Osteoblast (primary cell): ENCODE data around the gene SLC28A1. TPM values are rescaled to one million over a fixed set of nuclear protein-coding genes. Genes with fewer than 3 reads are reported as not detected.

Experiments
- DNase-seq: peaks from one replicate; pipeline ENCODE4 v3.0.0; 2011; ENCODE audit warnings: low spot score, mixed read lengths; ENCODE audit not compliant: insufficient read length; ENCODE audit errors: missing footprints
- H2AFZ ChIP-seq: 2 replicates; pipeline ENCODE4 v1.6.0; 2011; ENCODE audit warnings: mild to moderate bottlenecking, low read length
- H3K27ac ChIP-seq: 2 replicates; pipeline ENCODE4 v1.5.1; 2011; ENCODE audit warnings: mild to moderate bottlenecking, low read depth, low read length, moderate library complexity
- H3K27me3 ChIP-seq: 2 replicates; pipeline ENCODE4 v1.6.0; 2012; ENCODE audit warnings: mild to moderate bottlenecking, control low read depth, inconsistent platforms, low read length, moderate library complexity; ENCODE audit not compliant: insufficient read depth
- H3K36me3 ChIP-seq: 2 replicates; pipeline ENCODE4 v1.5.1; 2011; ENCODE audit warnings: mild to moderate bottlenecking, low read length, control low read depth, moderate library complexity; ENCODE audit not compliant: insufficient read depth
- H3K4me1 ChIP-seq: 2 replicates; pipeline ENCODE4 v1.5.1; 2011; ENCODE audit warnings: mild to moderate bottlenecking, low read length, control low read depth, moderate library complexity; ENCODE audit not compliant: insufficient read depth
- H3K4me2 ChIP-seq: 2 replicates; pipeline ENCODE4 v1.6.0; 2011; ENCODE audit warnings: mild to moderate bottlenecking, low read length; ENCODE audit not compliant: insufficient read depth
- H3K4me3 ChIP-seq: fragments of 200-600 bp; sonication (generic); 3 replicates; pipeline ENCODE4 v1.5.1; 2012; ENCODE audit warnings: mild to moderate bottlenecking, low read length, inconsistent platforms; ENCODE audit not compliant: insufficient read depth
- H3K79me2 ChIP-seq: 2 replicates; pipeline ENCODE4 v1.6.0; 2012; ENCODE audit warnings: mild to moderate bottlenecking, low read length, control low read depth, inconsistent platforms; ENCODE audit not compliant: insufficient read depth
- H3K9me3 ChIP-seq: 2 replicates; pipeline ENCODE4 v1.5.1; 2011; ENCODE audit warnings: low read depth, low read length, control low read depth
- H4K20me1 ChIP-seq: 2 replicates; pipeline ENCODE4 v1.6.0; 2012; ENCODE audit warnings: mild to moderate bottlenecking, low read length, control low read depth; ENCODE audit not compliant: insufficient read depth
- CTCF ChIP-seq: IDR thresholded peaks from 2 replicates; pipeline ENCODE4 v1.5.1; 2011; ENCODE audit warnings: mild to moderate bottlenecking, low read depth, low read length, moderate library complexity; ENCODE audit errors: extremely low read depth
- total RNA-seq: library from RNA; depleted of rRNA; stranded (reverse); fragments of >200 nt; gene quantifications from 2 replicates; pipeline ENCODE4 v1.2.3, GENCODE V29; 2012

Gene SLC28A1
- total RNA-seq, 1 donor: not detected

GRCh38 chr15:84886984-84887299 lies 2.5 kb downstream of the SLC28A1 start:
- TF ChIP-seq CTCF: no peak
- Histone ChIP-seq H3K36me3 (no peaks in the 10 kb centered on the region), H3K9me3 (no peaks in the 10 kb centered on the region), H3K27ac (no peak overlapping the region), H3K4me1 (no peaks in the 10 kb centered on the region), H3K4me3 (no peak overlapping the region), H4K20me1 (no peaks in the 10 kb centered on the region), H3K27me3 (no peaks in the 10 kb centered on the region), H3K79me2 (no peaks in the 10 kb centered on the region), H3K4me2 (no peak overlapping the region), H2AFZ (no peak overlapping the region)
- no peak for DNase-seq

- no peak overlapping the region for H2AFZ ChIP-seq
- H3K4me2 ChIP-seq: no peak overlapping the region
- H3K27me3 ChIP-seq: no peaks in the 10 kb centered on the region
- DNase-seq: no peak
- TF ChIP-seq CTCF: no peak
- H4K20me1 ChIP-seq: no peaks in the 10 kb centered on the region
- H3K4me1 ChIP-seq: no peaks in the 10 kb centered on the region
- H3K9me3 ChIP-seq: no peaks in the 10 kb centered on the region
- H3K79me2 ChIP-seq: no peaks in the 10 kb centered on the region
- no peak overlapping the region for H3K27ac ChIP-seq
- H3K4me3 ChIP-seq: no peak overlapping the region
- no peaks in the 10 kb centered on the region for H3K36me3 ChIP-seq
Observed at GRCh38 chr15:84887938-84888337, 3.5 kb downstream of the SLC28A1 start.

GRCh38 chr15:84888639-84889038 lies 4.2 kb downstream of the SLC28A1 start:
- no peak for TF ChIP-seq CTCF
- Histone ChIP-seq H3K27ac (no peak overlapping the region), H2AFZ (no peak overlapping the region), H3K4me1 (no peaks in the 10 kb centered on the region), H3K27me3 (no peaks in the 10 kb centered on the region), H4K20me1 (no peaks in the 10 kb centered on the region), H3K4me2 (no peak overlapping the region), H3K9me3 (no peaks in the 10 kb centered on the region), H3K79me2 (no peaks in the 10 kb centered on the region), H3K4me3 (no peak overlapping the region), H3K36me3 (no peaks in the 10 kb centered on the region)
- no peak for DNase-seq

- no peaks in the 10 kb centered on the region for H3K9me3 ChIP-seq
- no peak overlapping the region for H3K4me2 ChIP-seq
- no peaks in the 10 kb centered on the region for H4K20me1 ChIP-seq
- H3K27me3 ChIP-seq: no peaks in the 10 kb centered on the region
- no peaks in the 10 kb centered on the region for H3K4me1 ChIP-seq
- no peak overlapping the region for H2AFZ ChIP-seq
- H3K79me2 ChIP-seq: no peaks in the 10 kb centered on the region
- no peaks in the 10 kb centered on the region for H3K36me3 ChIP-seq
- no peak overlapping the region for H3K4me3 ChIP-seq
- no peak for TF ChIP-seq CTCF
- DNase-seq: no peak
- H3K27ac ChIP-seq: no peak overlapping the region
Observed at GRCh38 chr15:84889313-84889990, 5.0 kb downstream of the SLC28A1 start.
